Osteocyte (in vitro differentiated cells): ENCODE results near the gene JCAD. TPM values are rescaled to one million over a fixed set of nuclear protein-coding genes. Genes with fewer than 3 reads are reported as not detected.

Experiments used
- DNase-seq: peaks from one replicate; pipeline ENCODE4 v3.0.0; 2021; ENCODE audit warnings: mixed read lengths; ENCODE audit not compliant: unreplicated experiment; ENCODE audit errors: extremely low spot score
- H3K27ac Mint-ChIP-seq: one replicate; pipeline ENCODE4 v1.8.0; 2021; ENCODE audit warnings: mild to moderate bottlenecking, mixed read lengths; ENCODE audit not compliant: unreplicated experiment
- H3K27me3 Mint-ChIP-seq: one replicate; pipeline ENCODE4 v1.8.0; 2021; ENCODE audit warnings: mixed read lengths; ENCODE audit not compliant: unreplicated experiment
- H3K36me3 Mint-ChIP-seq: one replicate; pipeline ENCODE4 v1.8.0; 2021; ENCODE audit warnings: mixed read lengths; ENCODE audit not compliant: unreplicated experiment
- H3K4me1 Mint-ChIP-seq: one replicate; pipeline ENCODE4 v1.8.0; 2021; ENCODE audit warnings: mixed read lengths; ENCODE audit not compliant: unreplicated experiment
- H3K4me3 Mint-ChIP-seq: one replicate; pipeline ENCODE4 v1.8.0; 2021; ENCODE audit warnings: mild to moderate bottlenecking, moderate library complexity, mixed read lengths; ENCODE audit not compliant: unreplicated experiment
- H3K9me3 Mint-ChIP-seq: one replicate; pipeline ENCODE4 v1.8.0; 2021; ENCODE audit warnings: mixed read lengths; ENCODE audit not compliant: unreplicated experiment
- total RNA-seq: library from RNA; stranded (reverse); gene quantifications from 2 replicates; pipeline ENCODE4 v1.2.1, GENCODE V29; 2021
- TF ChIP-seq, protein P1 (sequence below): fragments of 200-600 bp; sonication (generic); IDR thresholded peaks from 2 replicates; pipeline ENCODE4 v1.5.0; 2021; ENCODE audit warnings: antibody characterized with exemption, mild to moderate bottlenecking, moderate library complexity

JCAD gene
- total RNA-seq, 1 donor from 2014 or later, result 7.5 TPM

DNA sequence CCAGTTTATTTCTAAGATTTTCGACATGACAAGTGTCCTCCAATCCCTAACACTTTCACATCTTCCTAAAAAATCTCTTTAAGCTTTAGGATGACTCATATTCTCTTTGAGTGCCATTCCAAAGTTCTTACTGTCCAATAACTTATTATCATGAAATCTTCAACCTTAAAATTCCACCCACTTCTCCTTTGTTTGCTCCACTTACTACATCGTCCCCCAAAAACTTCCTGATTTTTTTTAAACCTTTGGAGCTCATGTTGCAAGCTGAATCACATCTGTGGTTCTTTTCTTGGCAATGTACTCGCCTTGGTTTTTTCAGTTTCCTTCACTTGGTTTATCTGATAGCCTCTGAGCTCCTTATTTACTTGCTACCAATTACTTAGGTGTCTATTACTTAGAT is 39.2 kb upstream of the JCAD start:
- no peak overlapping the region for H3K4me3 Mint-ChIP-seq
- TF ChIP-seq, protein P1, sequence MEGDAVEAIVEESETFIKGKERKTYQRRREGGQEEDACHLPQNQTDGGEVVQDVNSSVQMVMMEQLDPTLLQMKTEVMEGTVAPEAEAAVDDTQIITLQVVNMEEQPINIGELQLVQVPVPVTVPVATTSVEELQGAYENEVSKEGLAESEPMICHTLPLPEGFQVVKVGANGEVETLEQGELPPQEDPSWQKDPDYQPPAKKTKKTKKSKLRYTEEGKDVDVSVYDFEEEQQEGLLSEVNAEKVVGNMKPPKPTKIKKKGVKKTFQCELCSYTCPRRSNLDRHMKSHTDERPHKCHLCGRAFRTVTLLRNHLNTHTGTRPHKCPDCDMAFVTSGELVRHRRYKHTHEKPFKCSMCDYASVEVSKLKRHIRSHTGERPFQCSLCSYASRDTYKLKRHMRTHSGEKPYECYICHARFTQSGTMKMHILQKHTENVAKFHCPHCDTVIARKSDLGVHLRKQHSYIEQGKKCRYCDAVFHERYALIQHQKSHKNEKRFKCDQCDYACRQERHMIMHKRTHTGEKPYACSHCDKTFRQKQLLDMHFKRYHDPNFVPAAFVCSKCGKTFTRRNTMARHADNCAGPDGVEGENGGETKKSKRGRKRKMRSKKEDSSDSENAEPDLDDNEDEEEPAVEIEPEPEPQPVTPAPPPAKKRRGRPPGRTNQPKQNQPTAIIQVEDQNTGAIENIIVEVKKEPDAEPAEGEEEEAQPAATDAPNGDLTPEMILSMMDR, result no peak
- peaks cover 29% of the 10 kb centered on the region for H3K27me3 Mint-ChIP-seq
- H3K27ac Mint-ChIP-seq, result no peak overlapping the region
- H3K4me1 Mint-ChIP-seq, result peaks cover 9% of the 10 kb centered on the region
- H3K9me3 Mint-ChIP-seq, result no peaks in the 10 kb centered on the region
- no peaks in the 10 kb centered on the region for H3K36me3 Mint-ChIP-seq
- DNase-seq, result no peak

DNA sequence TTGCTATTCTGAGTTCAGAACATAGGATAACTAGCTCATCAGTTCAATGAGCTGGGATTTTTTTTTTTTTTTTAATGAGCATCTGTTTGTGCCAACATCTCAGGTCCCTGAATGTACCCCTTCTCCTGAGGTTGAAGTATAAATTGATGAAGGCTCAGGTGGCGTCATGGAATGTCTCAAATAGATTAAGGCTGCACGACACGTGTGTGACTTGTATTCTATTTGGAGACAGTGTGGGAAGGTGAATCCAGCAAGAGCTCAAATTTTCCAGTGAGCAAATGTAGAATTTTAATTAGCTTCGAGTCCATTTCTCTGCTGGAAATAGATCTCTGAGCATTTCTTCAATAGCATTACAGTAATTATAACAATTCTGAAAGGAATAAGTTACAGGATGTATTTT is 37.2 kb upstream of the JCAD start:
- TF ChIP-seq, protein P1, result no peak
- H3K27me3 Mint-ChIP-seq, result peaks cover 24% of the 10 kb centered on the region

DNA sequence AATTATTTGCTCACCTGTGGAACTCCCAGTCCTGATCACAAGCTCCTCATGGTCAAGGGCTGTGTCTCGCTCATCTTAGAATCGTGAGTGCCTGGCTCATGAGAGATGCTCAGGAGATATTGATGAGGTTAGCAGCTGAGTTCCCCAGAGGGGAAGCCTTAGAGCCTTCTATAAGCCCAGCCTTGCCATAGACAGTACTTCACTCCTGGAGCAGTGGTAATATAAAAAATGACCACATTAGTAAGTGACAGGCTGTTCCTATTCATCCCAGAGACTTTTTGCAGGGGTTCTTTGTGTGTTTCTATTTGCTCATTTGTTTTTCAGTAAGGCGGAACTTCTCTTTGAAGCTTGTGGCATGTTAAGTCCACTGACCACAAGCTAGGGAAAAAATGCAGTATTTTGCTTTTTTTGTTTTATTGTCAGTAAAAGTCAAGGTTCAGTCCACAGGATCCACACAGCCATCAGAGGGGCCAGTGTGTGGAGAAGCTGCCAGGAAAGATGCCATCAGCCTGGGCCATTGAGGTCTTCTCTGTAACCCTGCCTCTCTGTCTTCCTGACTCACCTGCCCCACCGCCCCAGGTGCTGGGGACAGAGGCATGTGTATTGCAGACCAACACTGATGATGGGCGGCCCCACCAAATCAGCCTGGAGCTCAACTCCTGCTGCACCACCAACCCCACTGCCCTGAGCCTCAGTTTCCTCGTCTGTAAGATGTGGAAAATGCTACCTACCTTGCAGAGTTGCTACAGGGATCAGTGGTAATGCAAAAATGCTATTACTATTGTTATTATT is 36.4 kb upstream of the JCAD start:
- H3K27ac Mint-ChIP-seq, result no peak overlapping the region
- DNase-seq, result no peak
- H3K4me1 Mint-ChIP-seq, result peaks cover 9% of the 10 kb centered on the region
- TF ChIP-seq, protein P1, result no peak
- no peaks in the 10 kb centered on the region for H3K36me3 Mint-ChIP-seq
- no peaks in the 10 kb centered on the region for H3K9me3 Mint-ChIP-seq
- peaks cover 24% of the 10 kb centered on the region for H3K27me3 Mint-ChIP-seq
- H3K4me3 Mint-ChIP-seq, result no peak overlapping the region

More for the DNA sequence above, 37.2 kb upstream of the JCAD start:
- peaks cover 9% of the 10 kb centered on the region for H3K4me1 Mint-ChIP-seq
- no peak overlapping the region for H3K27ac Mint-ChIP-seq
- no peaks in the 10 kb centered on the region for H3K9me3 Mint-ChIP-seq
- H3K36me3 Mint-ChIP-seq, result no peaks in the 10 kb centered on the region
- no peak overlapping the region for H3K4me3 Mint-ChIP-seq
- DNase-seq, result no peak

DNA sequence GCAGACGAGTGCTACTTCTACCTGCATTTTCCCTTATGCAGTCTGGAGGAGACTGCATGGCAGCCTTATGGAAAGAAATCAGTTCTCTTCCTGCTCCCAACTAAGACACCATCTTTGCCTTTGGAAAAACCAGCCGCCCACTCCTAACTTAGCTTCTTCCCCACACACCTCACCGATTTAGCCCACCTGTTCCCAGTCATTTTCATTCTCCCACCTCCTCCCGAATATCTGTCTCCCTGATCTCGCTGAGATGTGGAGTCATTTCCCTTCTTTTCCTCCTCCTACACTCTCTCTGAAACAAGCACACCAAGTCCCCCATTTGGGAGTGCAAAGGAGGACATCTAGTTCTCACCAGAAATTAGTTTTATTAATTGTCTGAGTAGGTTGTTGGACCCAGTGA is 35.2 kb upstream of the JCAD start:
- peaks cover 9% of the 10 kb centered on the region for H3K4me1 Mint-ChIP-seq
- H3K27ac Mint-ChIP-seq, result no peak overlapping the region
- no peak for DNase-seq
- H3K9me3 Mint-ChIP-seq, result no peaks in the 10 kb centered on the region
- peaks cover 21% of the 10 kb centered on the region for H3K27me3 Mint-ChIP-seq
- TF ChIP-seq, protein P1, result no peak
- H3K36me3 Mint-ChIP-seq, result no peaks in the 10 kb centered on the region
- H3K4me3 Mint-ChIP-seq, result no peak overlapping the region

DNA sequence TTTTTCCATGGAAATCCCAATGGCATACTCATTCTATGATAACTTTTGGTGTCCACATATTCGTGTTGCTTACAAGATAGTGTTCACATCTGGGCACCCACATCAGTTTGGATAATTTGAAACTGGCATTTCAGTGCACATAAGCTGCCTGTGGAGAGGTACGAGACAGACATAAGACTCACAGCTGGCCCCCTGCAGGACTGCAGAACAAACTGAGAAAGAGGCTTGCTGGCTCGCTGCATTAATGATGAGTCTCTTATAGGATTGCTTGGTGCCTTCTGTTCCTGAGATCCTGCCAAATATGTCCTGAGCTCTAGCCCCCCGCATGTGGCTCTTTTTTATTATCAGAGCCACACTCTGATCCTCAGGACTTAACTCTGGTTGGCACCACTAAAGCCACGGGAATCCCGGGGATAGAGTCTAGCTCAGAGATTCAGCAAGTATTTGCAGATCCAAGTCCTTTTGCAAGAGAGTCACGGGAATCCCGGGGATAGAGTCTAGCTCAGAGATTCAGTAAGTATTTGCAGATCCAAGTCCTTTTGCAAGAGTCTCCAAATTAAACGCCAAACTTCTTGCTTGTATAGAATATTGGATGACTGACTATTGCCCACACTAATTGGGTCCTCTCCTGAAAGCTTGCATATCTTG is 34.0 kb upstream of the JCAD start:
- Mint-ChIP-seq H3K36me3 (no peaks in the 10 kb centered on the region), H3K4me1 (peaks cover under 1% of the 10 kb centered on the region), H3K4me3 (no peak overlapping the region), H3K9me3 (no peaks in the 10 kb centered on the region), H3K27ac (no peak overlapping the region), H3K27me3 (peaks cover 21% of the 10 kb centered on the region)
- DNase-seq, result no peak
- TF ChIP-seq, protein P1, result no peak
